NCI-H1092 treated with DMSO at 0.1 percent for 48 hours (cell line): ENCODE measurements around the gene SPOCK2.

ENCODE experiments used
- DNase-seq: peaks from one replicate; lab custom pipeline; 2025; lab: John Stamatoyannopoulos, UW

Gene SPOCK2

DNA sequence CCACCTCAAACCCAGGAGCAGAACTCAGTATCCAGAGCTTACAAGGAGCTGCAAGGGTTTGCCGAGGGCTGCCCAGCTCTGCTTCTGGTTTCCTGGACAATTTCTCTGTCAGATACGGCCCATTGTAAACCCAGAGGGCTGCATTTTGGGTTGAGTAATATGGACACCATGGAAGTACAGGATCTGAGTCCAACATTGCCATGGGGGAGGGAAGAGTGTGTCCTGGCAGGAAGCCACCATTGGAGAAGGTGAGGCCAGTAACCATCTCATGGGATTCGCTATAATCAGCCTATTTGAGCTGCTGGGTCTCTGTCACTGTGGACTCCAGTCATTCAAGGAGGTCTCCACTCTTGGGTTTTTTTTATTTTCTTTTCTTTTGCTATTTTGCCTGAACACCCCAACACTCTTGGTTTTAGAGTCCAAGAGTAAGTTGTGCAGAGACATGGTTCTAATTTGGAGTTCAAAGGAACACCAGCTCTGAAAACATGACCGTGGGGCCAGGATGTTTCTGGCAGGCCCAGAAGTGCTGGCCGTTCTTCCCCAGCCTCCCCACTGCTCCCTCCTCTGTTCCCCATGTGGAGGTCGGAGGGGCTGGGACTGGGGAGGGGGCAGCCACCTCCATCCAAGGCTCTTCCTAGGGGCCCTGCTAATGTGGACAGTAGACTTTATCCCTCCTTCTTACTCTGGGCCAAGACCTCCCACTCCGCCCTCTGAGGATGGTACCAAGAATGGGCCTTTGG lies 77.9 kb downstream of the SPOCK2 start:
- DNase-seq, result no peak

DNA sequence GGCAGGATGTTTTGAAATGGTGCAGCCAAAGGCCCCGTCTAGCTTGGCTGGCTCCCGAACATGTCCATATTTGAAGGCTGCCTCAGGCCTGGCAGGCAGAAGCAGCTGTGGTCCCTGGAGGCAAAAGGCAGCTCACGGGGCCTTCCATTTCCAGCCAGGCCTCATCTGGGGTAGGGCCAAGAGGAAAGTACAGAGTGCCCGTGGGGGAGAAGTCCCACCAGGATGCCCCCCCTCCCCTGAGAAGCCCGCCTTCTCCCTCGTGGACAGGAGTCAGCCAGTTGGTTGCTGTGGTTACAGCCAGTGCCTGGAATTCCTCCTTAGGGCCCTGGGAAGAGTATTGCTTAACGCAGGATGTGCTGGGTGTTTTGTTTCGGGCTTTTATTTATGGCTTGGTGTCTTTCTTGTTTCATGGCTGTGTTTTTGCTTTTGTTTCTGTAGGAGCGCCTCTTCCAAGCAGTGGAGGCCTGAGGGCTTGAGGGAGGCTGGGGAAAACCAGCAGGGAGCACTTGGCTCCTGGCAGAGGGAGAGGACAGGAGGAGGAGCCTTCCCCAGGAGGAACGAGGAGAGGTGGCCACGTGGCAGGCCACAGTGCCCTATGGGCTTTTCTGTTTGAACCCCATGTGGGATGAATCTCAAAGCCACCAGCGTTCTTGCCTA lies 78.8 kb downstream of the SPOCK2 start:
- peak; percentile 34 for DNase-seq

DNA sequence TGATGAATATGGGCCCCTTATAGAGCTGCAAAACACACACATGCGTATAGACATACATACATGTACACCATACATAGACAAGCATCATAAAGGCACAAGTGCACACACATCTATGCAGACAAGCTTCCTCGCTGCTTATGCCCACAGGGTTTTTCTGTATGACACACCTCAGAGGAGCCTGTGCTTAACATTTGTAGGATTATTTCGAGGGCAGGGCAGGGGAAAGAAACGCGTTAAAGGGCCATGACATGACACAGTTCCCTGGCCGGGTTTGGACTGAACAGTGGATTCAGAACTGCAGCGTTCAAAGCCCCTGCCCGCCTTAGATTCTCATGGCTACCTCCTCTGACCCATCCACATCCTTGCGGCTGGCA lies 79.3 kb downstream of the SPOCK2 start:
- DNase-seq, result no peak
